GM12872 (cell line): Measurements from ENCODE around the gene ELMO1.

Source experiments
- TF ChIP-seq, protein P1 (sequence below): IDR thresholded peaks from 3 replicates; pipeline ENCODE4 v1.5.1; 2011; ENCODE audit warnings: low read depth, mild to moderate bottlenecking, low read length, moderate library complexity; ENCODE audit not compliant: insufficient read depth

ELMO1 gene

DNA sequence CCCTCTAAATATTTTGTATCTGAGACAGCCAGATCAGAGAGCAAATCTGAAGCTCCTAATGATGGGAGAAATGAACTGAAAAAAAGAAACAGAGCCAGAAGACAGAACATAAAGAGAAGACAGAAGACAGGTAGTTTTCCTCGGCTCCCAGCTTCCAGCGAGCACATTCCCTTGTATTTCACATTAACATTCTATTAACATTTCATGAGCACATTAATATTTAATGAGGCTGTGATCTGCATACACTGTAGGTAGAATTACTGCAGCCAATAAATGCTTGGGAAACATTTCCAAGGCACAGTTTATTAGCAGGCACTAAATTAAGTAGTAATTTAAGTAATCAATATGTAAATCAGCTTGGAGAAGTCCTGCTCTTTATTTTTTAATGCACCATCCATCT lies 349.9 kb downstream of the ELMO1 start:
- TF ChIP-seq, protein P1, sequence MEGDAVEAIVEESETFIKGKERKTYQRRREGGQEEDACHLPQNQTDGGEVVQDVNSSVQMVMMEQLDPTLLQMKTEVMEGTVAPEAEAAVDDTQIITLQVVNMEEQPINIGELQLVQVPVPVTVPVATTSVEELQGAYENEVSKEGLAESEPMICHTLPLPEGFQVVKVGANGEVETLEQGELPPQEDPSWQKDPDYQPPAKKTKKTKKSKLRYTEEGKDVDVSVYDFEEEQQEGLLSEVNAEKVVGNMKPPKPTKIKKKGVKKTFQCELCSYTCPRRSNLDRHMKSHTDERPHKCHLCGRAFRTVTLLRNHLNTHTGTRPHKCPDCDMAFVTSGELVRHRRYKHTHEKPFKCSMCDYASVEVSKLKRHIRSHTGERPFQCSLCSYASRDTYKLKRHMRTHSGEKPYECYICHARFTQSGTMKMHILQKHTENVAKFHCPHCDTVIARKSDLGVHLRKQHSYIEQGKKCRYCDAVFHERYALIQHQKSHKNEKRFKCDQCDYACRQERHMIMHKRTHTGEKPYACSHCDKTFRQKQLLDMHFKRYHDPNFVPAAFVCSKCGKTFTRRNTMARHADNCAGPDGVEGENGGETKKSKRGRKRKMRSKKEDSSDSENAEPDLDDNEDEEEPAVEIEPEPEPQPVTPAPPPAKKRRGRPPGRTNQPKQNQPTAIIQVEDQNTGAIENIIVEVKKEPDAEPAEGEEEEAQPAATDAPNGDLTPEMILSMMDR, result no peak

- TF ChIP-seq, protein P1, result no peak
Measured at GRCh38 chr7:37097983-37098382, 350.7 kb downstream of the ELMO1 start.

- TF ChIP-seq, protein P1, result no peak
Measured at GRCh38 chr7:37097276-37097675, 351.4 kb downstream of the ELMO1 start.

GRCh38 chr7:37096341-37096740 lies 352.3 kb downstream of the ELMO1 start:
- TF ChIP-seq, protein P1, result no peak

- TF ChIP-seq, protein P1, result no peak
Measured at GRCh38 chr7:37095122-37095521, 353.5 kb downstream of the ELMO1 start.

DNA sequence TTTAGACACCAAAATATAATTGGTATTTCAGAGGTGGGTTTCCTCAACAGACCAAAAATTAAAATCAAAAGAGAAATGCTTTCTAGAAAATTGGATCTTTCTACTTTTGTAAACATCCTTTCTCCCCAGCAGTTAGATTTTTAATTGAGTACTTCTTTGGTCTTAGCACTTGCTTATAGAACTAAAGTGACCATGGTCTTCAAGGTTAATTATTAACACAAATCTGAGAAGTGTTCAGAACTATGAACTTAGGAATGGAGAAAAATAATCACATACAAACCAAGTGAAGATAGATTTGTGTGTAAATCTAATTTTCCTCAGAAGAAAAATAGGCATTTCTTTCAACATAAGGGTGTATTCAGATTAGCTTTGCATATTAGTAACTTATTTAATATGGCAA lies 355.4 kb downstream of the ELMO1 start:
- TF ChIP-seq, protein P1, result no peak

- TF ChIP-seq, protein P1, result no peak
Measured at GRCh38 chr7:37092548-37092947, 356.1 kb downstream of the ELMO1 start.

GRCh38 chr7:37089972-37090371 lies 358.7 kb downstream of the ELMO1 start:
- TF ChIP-seq, protein P1, result no peak
